Measurements from ENCODE around the gene EPX.

EPX gene

DNA sequence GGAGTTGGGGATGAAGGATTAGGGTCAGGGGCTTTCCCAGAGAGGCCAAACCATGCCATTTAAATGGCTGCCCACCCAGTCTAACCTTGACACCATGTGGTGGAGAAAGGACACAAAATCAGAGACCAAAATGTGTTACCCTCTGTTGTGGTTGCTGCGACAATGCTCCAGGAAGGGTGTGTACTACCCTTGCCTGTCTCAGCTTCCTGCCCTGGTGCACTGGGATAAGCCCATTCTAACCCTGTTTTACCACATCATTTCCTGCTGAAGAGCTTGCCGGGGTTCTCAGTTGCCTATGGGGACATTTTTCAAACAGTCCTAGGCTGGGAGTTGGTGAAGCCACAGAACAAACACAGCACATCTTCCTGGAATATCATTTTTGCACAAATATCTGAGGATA, 39.5 kb upstream of the EPX start:
- CTCF ChIA-PET, result no interaction called here

DNA sequence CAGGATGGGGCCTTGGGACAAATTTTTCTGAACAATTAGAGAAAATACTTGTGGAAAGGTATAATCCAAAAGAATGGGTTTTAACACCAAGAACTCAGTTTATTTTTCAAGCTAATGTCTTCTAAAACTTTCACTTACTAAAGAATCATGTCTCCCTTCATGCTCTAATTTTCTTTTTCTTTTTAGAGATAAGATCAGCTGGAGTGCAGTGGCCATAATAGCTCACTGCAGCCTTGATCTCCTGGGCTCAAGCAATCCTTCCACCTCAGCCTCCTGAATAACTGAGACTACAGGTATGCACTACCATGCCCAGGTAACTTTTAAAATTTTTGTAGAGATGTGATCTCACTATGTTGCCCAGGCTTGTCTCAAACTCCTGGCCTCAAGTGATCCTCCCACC, 38.9 kb upstream of the EPX start:
- TF ChIP-seq, protein P1, sequence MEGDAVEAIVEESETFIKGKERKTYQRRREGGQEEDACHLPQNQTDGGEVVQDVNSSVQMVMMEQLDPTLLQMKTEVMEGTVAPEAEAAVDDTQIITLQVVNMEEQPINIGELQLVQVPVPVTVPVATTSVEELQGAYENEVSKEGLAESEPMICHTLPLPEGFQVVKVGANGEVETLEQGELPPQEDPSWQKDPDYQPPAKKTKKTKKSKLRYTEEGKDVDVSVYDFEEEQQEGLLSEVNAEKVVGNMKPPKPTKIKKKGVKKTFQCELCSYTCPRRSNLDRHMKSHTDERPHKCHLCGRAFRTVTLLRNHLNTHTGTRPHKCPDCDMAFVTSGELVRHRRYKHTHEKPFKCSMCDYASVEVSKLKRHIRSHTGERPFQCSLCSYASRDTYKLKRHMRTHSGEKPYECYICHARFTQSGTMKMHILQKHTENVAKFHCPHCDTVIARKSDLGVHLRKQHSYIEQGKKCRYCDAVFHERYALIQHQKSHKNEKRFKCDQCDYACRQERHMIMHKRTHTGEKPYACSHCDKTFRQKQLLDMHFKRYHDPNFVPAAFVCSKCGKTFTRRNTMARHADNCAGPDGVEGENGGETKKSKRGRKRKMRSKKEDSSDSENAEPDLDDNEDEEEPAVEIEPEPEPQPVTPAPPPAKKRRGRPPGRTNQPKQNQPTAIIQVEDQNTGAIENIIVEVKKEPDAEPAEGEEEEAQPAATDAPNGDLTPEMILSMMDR (IDR thresholded peaks at IDR 0.05; ENCODE audit: insufficient read depth, low read length, missing control alignments), result no peak
- ChIA-PET CTCF (no interaction called here), POLR2A (no interaction called here)
- H3K4me3 ChIP-seq (ENCODE audit: low read depth, low read length), result no peak overlapping the region
- no peak for DNase-seq (ENCODE audit: low read depth, low spot score)

More for the DNA sequence above, 39.5 kb upstream of the EPX start:
- DNase-seq (ENCODE audit: low read depth, low spot score), result no peak
- POLR2A ChIA-PET, result no interaction called here
- TF ChIP-seq, protein P1 (IDR thresholded peaks at IDR 0.05; ENCODE audit: insufficient read depth, low read length, missing control alignments), result no peak
- H3K4me3 ChIP-seq (ENCODE audit: low read depth, low read length), result no peak overlapping the region

GRCh38 chr17:58156839-58157803, 35.4 kb upstream of the EPX start:
- ChIA-PET CTCF (interaction anchor here (0.7 kb wide), 1 partner anchor 263 kb away, joined by 3 read pairs; no protein-coding TSS in a partner anchor), POLR2A (no interaction called here)
- peak overlapping the region; percentile 15; the same call in 1 of the 2 replicates for H3K4me3 ChIP-seq (ENCODE audit: low read depth, low read length)
- no peak for DNase-seq (ENCODE audit: low read depth, low spot score)
- TF ChIP-seq, protein P1 (IDR thresholded peaks at IDR 0.05; ENCODE audit: insufficient read depth, low read length, missing control alignments), result no peak

GRCh38 chr17:58158181-58158580, 34.3 kb upstream of the EPX start:
- TF ChIP-seq, protein P1 (IDR thresholded peaks at IDR 0.05; ENCODE audit: insufficient read depth, low read length, missing control alignments), result no peak
- no peak overlapping the region for H3K4me3 ChIP-seq (ENCODE audit: low read depth, low read length)
- CTCF ChIA-PET, result no interaction called here
- no peak for DNase-seq (ENCODE audit: low read depth, low spot score)
- POLR2A ChIA-PET, result no interaction called here

DNA sequence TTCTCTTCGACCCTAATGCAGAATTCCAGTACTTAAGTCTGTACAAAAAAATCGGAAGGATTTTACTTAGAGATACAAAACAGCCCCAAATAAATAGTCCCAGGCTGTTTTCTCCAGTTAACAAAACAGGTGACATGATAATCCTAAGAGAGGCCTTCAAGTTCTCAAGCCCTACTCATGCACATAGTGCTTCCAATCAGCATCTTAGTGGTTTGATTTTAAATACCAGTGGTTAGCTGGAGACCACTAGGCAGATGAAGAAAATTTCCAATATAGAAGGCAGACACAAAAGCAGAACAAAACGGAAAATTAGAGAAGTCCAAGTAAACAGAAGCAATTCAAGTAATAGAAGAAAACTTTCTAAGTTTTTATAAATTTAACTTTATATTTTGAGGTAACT, 31.0 kb upstream of the EPX start:
- no peak for DNase-seq (ENCODE audit: low read depth, low spot score)
- ChIA-PET CTCF (no interaction called here), POLR2A (no interaction called here)
- TF ChIP-seq, protein P1 (IDR thresholded peaks at IDR 0.05; ENCODE audit: insufficient read depth, low read length, missing control alignments), result no peak
- no peak overlapping the region for H3K4me3 ChIP-seq (ENCODE audit: low read depth, low read length)

DNA sequence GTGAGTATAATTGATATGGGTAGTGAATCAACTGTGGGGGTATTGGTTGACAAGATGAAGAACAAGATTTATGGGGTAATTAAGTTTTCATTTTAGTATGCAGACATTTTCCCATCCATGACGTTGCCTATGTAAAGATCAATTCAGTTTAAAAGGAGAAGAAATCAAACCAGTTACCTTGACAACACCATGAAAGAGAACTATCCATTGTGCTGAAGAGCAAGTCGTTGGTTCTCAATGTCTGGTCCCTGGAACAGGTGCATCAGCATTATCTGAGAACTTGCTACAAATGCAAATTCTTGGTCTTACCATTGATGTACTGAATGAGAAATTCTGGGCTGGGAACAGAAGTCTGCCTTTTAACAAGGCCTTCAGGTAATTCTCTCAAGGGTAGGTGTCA, 26.5 kb upstream of the EPX start:
- POLR2A ChIA-PET, result no interaction called here
- CTCF ChIA-PET, result no interaction called here
- H3K4me3 ChIP-seq (ENCODE audit: low read depth, low read length), result no peak overlapping the region
- TF ChIP-seq, protein P1 (IDR thresholded peaks at IDR 0.05; ENCODE audit: insufficient read depth, low read length, missing control alignments), result no peak
- no peak for DNase-seq (ENCODE audit: low read depth, low spot score)
